ENCODE results near the gene KIF5A.

KIF5A gene

GRCh38 chr12:57622293-57623245 lies 72.7 kb downstream of the KIF5A start:
- DNase-seq: no peak

- DNase-seq: no peak
Observed at GRCh38 chr12:57623385-57623784, 73.5 kb downstream of the KIF5A start.

GRCh38 chr12:57623811-57624390 lies 74.1 kb downstream of the KIF5A start:
- no peak for DNase-seq

- DNase-seq: no peak
Observed at GRCh38 chr12:57624441-57625220, 74.8 kb downstream of the KIF5A start.

- DNase-seq: no peak
Observed at GRCh38 chr12:57625261-57626032, 75.6 kb downstream of the KIF5A start.

- no peak for DNase-seq
Observed at GRCh38 chr12:57626111-57626920, 76.5 kb downstream of the KIF5A start.

GRCh38 chr12:57626921-57627445 lies 77.1 kb downstream of the KIF5A start:
- DNase-seq: no peak

GRCh38 chr12:57627501-57628279 lies 77.8 kb downstream of the KIF5A start:
- DNase-seq: no peak

GRCh38 chr12:57628280-57629191 lies 78.7 kb downstream of the KIF5A start:
- DNase-seq: no peak

GRCh38 chr12:57629897-57630471 lies 80.1 kb downstream of the KIF5A start:
- DNase-seq: no peak

GRCh38 chr12:57630891-57631433 lies 81.1 kb downstream of the KIF5A start:
- no peak for DNase-seq

- DNase-seq: no peak
Observed at GRCh38 chr12:57631566-57632072, 81.8 kb downstream of the KIF5A start.

GRCh38 chr12:57632073-57632957 lies 82.5 kb downstream of the KIF5A start:
- no peak for DNase-seq

GRCh38 chr12:57632958-57633840 lies 83.4 kb downstream of the KIF5A start, which contains the start of gene B4GALNT1:
Gene B4GALNT1 (minus strand): TSS chr12:57633201. CDS start chr12:57632132, 1,069 bp downstream.
- peak; percentile 37 to 53 for DNase-seq

Data from AML-193 (cell line).